ENCODE measurements around the gene CC2D2B. TPM values are rescaled to one million over a fixed set of nuclear protein-coding genes. Genes with fewer than 3 reads are reported as not detected.
"Not testable (repeated sequence)": the region's sequence is repeated elsewhere in the genome, so short reads cannot be mapped to it uniquely, and the experiment has no call there.

Gene CC2D2B
- total RNA-seq, 2 experiments from 2014 or later: 0.31 TPM; not detected in 1

DNA sequence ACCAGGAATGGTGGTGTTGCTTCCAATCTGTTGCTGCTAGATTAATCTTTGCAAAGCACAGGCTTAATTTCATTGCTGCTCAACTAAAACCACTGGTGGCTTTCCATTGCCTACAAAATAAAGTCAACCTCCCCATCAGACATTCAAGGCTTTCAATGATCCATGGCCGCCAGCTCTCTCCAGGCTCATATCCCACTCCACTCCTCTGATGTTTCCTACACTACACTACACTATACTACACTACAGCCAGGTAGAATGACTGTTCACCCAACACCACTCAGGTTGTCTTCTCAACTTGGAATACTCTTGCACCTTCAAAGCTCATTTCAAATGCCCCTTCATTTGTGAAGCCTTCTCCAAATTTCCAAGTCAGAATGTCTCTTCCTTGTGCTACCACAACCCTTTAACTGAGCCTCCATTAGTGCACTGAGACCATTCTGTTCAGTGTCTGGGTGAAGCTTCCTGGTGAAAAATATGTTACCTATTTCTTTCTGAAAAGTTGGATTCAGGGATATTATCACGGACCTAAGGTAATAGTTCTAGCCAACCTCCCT is 35.5 kb upstream of the CC2D2B start:
- ChIA-PET CTCF (interaction anchor here (0.9 to 1.2 kb wide), 2 partner anchors 18 to 178 kb away, joined by 3 to 6 read pairs; partner anchors contain the start of gene TCTN3), POLR2A (no interaction called here)
- ATAC-seq: no peak
- Mint-ChIP-seq H3K4me3 (no peak overlapping the region), H3K9me3 (no peaks in the 10 kb centered on the region), H3K36me3 (ENCODE audit: low read depth) (peaks cover 38% of the 10 kb centered on the region), H3K4me1 (ENCODE audit: low read depth) (no peaks in the 10 kb centered on the region), H3K27ac (no peak overlapping the region), H3K27me3 (no peaks in the 10 kb centered on the region)
- TF ChIP-seq CTCF (IDR thresholded peaks at IDR 0.05): no peak
- intact Hi-C loops (cut with micrococcal nuclease): no loop called here
- no peak for DNase-seq

- no peak for ATAC-seq
- Mint-ChIP-seq H3K4me3 (no peak overlapping the region), H3K27me3 (no peaks in the 10 kb centered on the region), H3K27ac (no peak overlapping the region), H3K4me1 (ENCODE audit: low read depth) (no peaks in the 10 kb centered on the region), H3K36me3 (ENCODE audit: low read depth) (peaks cover 38% of the 10 kb centered on the region), H3K9me3 (no peaks in the 10 kb centered on the region)
- no peak for TF ChIP-seq CTCF (IDR thresholded peaks at IDR 0.05)
- no peak for DNase-seq
- CTCF ChIA-PET: interaction anchor here (1.2 to 1.4 kb wide), 2 partner anchors 19 to 179 kb away, joined by 3 to 7 read pairs; partner anchors contain the start of gene TCTN3
- intact Hi-C loops (cut with micrococcal nuclease): no loop called here
- POLR2A ChIA-PET: interaction anchor here (1.2 kb wide), 1 partner anchor 8 kb away, joined by 3 read pairs; no protein-coding TSS in a partner anchor
These were observed 34.6 kb upstream of the CC2D2B start for GRCh38 chr10:95873139-95873538.

- no peak for DNase-seq
- Mint-ChIP-seq H3K4me1 (ENCODE audit: low read depth) (no peaks in the 10 kb centered on the region), H3K27ac (no peak overlapping the region), H3K27me3 (no peaks in the 10 kb centered on the region), H3K4me3 (no peak overlapping the region), H3K36me3 (ENCODE audit: low read depth) (peaks cover 38% of the 10 kb centered on the region), H3K9me3 (no peaks in the 10 kb centered on the region)
- ATAC-seq: no peak
- TF ChIP-seq CTCF (IDR thresholded peaks at IDR 0.05): no peak
- intact Hi-C loops (cut with micrococcal nuclease): no loop called here
- ChIA-PET POLR2A (interaction anchor here (1.2 kb wide), 1 partner anchor 9 kb away, joined by 3 read pairs; no protein-coding TSS in a partner anchor), CTCF (interaction anchor here (1.4 kb wide), 1 partner anchor 180 kb away, joined by 7 read pairs; the partner anchor contains the start of gene TCTN3)
These were observed 34.1 kb upstream of the CC2D2B start for GRCh38 chr10:95873651-95874050.

- POLR2A ChIA-PET; intact Hi-C loops (cut with micrococcal nuclease); H3K27me3 Mint-ChIP-seq; ATAC-seq; H3K27ac Mint-ChIP-seq; H3K9me3 Mint-ChIP-seq; H3K4me3 Mint-ChIP-seq; H3K4me1 Mint-ChIP-seq (ENCODE audit: low read depth); DNase-seq: not testable (repeated sequence)
- peaks cover 40% of the 10 kb centered on the region for H3K36me3 Mint-ChIP-seq (ENCODE audit: low read depth)
- CTCF ChIA-PET: interaction anchor here (0.9 to 1.1 kb wide), 2 partner anchors 10 to 181 kb away, joined by 3 read pairs; partner anchors contain the start of gene TCTN3
These were observed 33.0 kb upstream of the CC2D2B start for GRCh38 chr10:95874783-95875182.

DNA sequence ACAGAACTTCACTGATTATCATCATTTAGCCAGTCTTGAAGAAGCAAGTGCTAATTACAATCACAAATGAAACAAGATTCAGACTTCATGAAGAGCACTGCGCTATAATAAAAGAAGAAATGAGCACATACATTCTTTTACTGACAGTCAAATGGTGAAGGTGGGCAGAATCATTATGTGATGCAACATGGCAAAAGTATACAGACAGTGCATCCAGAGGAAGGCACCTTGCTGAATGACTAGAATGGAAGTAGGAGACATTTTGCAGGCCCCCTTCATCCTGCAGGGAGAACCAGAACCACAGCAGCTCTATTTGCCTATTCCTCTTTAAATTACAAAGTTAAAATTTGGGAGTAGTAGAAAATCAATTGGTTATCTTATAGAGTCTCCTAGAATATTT is 31.0 kb upstream of the CC2D2B start:
- H3K9me3 Mint-ChIP-seq: no peaks in the 10 kb centered on the region
- intact Hi-C loops (cut with micrococcal nuclease): no loop called here
- CTCF ChIA-PET: no interaction called here
- H3K4me3 Mint-ChIP-seq: no peak overlapping the region
- H3K27ac Mint-ChIP-seq: no peak overlapping the region
- no peaks in the 10 kb centered on the region for H3K4me1 Mint-ChIP-seq (ENCODE audit: low read depth)
- TF ChIP-seq CTCF (IDR thresholded peaks at IDR 0.05): no peak
- DNase-seq (no peak), ATAC-seq (no peak)
- POLR2A ChIA-PET: no interaction called here
- no peaks in the 10 kb centered on the region for H3K27me3 Mint-ChIP-seq
- H3K36me3 Mint-ChIP-seq (ENCODE audit: low read depth): peaks cover 42% of the 10 kb centered on the region

All from activated CD8-positive, alpha-beta T cell treated with anti-CD3 and anti-CD28 coated beads for 36 hours (primary cell).